Measurements from ENCODE around the gene MCM5. TPM values are rescaled to one million over a fixed set of nuclear protein-coding genes. Genes with fewer than 3 reads are reported as not detected.

MCM5 gene
- total and polyA plus RNA-seq, 4 donors = 6.7 to 104 (median 8.8) TPM

DNA sequence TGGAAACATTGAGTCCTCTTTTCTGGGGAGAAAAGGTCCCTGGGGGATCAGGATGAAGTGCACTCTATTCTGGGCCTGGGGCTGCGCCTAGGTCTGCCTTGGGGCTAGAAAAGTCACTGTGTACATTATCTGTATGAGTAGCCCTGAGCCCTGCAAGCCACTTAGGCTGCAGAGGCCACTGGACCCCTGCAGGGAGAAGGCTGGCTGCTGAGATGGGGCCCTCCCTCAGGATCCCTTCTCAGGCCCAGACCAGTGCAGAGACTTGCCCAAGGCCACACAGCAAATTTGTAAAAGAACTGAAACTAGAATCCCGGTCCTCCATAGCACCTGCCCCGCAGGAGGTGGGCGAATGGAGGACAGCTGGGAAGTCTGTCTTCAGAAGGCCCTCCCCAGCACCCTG, 45.9 kb upstream of the MCM5 start:
- no peaks in the 10 kb centered on the region for H3K9me3 ChIP-seq (ENCODE audit: control insufficient read depth in 4 of 4, low read length in 3 of 4)
- WGBS = 88% methylated on average over 4 of the region's 4 CpGs
- no peaks in the 10 kb centered on the region for H3K36me3 ChIP-seq (ENCODE audit: control insufficient read depth in 4 of 4, insufficient read depth in 3 of 4, low read depth in 1 of 4, low read length in 3 of 4)
- DNase-seq (ENCODE audit: low spot score) = no peak
- H3K9ac ChIP-seq (ENCODE audit: low read depth in 1 of 2, low read length in 2 of 2) = no peak overlapping the region
- no peak overlapping the region for H3K27ac ChIP-seq (ENCODE audit: low read depth in 1 of 2, low read length in 2 of 2)
- H3K4me1 ChIP-seq (ENCODE audit: control insufficient read depth in 4 of 4, insufficient read depth in 4 of 4, low read length in 3 of 4) = peaks cover 5 to 20% (median 16%) of the 10 kb centered on the region in 4 donors
- TF ChIP-seq RAD21 (IDR thresholded peaks at IDR 0.05) = no peak
- TF ChIP-seq, protein P1, sequence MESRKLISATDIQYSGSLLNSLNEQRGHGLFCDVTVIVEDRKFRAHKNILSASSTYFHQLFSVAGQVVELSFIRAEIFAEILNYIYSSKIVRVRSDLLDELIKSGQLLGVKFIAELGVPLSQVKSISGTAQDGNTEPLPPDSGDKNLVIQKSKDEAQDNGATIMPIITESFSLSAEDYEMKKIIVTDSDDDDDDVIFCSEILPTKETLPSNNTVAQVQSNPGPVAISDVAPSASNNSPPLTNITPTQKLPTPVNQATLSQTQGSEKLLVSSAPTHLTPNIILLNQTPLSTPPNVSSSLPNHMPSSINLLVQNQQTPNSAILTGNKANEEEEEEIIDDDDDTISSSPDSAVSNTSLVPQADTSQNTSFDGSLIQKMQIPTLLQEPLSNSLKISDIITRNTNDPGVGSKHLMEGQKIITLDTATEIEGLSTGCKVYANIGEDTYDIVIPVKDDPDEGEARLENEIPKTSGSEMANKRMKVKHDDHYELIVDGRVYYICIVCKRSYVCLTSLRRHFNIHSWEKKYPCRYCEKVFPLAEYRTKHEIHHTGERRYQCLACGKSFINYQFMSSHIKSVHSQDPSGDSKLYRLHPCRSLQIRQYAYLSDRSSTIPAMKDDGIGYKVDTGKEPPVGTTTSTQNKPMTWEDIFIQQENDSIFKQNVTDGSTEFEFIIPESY (IDR thresholded peaks at IDR 0.05) = no peak
- no peak for TF ChIP-seq NR2F2 (IDR thresholded peaks at IDR 0.05)
- TF ChIP-seq, protein P2, sequence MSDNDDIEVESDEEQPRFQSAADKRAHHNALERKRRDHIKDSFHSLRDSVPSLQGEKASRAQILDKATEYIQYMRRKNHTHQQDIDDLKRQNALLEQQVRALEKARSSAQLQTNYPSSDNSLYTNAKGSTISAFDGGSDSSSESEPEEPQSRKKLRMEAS (IDR thresholded peaks at IDR 0.05) = no peak
- no peak for TF ChIP-seq RXRA (IDR thresholded peaks at IDR 0.05)
- no peak for TF ChIP-seq YY1 (IDR thresholded peaks at IDR 0.05)
- TF ChIP-seq TAF1 (conservative IDR thresholded peaks at IDR 0.05) = no peak
- no peak for TF ChIP-seq JUND (IDR thresholded peaks at IDR 0.05)
- no peak for TF ChIP-seq HNF4A (conservative IDR thresholded peaks at IDR 0.05)
- no peaks in the 10 kb centered on the region for H3K27me3 ChIP-seq (ENCODE audit: control insufficient read depth in 4 of 4, insufficient read depth in 4 of 4, low read length in 3 of 4)
- no peak overlapping the region for H3K4me3 ChIP-seq (ENCODE audit: low read depth in 1 of 3, low read length in 3 of 3)

DNA sequence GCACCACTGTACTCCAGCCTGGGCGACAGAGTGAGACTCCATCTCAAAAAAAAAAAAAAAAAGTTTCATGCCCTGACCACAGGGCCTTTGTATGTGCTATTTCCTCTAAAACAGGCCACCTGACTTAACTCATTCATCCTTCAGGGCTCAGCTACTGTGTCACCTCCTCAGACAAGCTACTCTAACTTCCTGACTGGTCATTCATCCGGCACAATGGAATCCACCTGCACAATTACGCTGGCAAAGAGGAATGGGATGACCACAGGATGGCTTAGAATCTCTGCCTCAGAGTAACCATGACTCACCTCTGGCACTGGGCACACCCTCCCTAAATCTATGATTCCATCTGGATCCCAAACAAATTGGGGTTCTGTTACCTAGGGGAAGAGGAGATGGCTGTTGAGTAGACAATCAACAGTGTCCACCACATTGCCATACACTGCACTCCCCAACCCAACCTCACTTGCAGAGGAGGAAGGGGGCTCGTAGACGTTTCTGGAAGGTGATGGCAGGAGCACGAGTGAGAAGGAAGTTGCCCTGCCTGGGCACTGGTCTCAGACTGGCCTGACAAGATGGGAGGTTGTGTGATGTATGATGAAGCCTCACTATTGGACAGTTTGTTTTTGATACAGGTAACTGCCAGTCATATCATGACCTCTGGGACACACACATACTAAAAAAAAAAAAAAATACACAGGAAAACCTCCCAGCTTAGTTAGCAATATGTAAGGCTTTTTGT, 41.9 kb upstream of the MCM5 start:
- Histone ChIP-seq H3K4me3 (ENCODE audit: low read depth in 1 of 3, low read length in 3 of 3) (no peak overlapping the region), H3K27me3 (ENCODE audit: control insufficient read depth in 4 of 4, insufficient read depth in 4 of 4, low read length in 3 of 4) (no peaks in the 10 kb centered on the region), H3K36me3 (ENCODE audit: control insufficient read depth in 4 of 4, insufficient read depth in 3 of 4, low read depth in 1 of 4, low read length in 3 of 4) (no peaks in the 10 kb centered on the region), H3K9me3 (ENCODE audit: control insufficient read depth in 4 of 4, low read length in 3 of 4) (no peaks in the 10 kb centered on the region), H3K27ac (ENCODE audit: low read depth in 1 of 2, low read length in 2 of 2) (no peak overlapping the region), H3K4me1 (ENCODE audit: control insufficient read depth in 4 of 4, insufficient read depth in 4 of 4, low read length in 3 of 4) (no peaks in the 10 kb centered on the region), H3K9ac (ENCODE audit: low read depth in 1 of 2, low read length in 2 of 2) (no peak overlapping the region)
- no peak for DNase-seq (ENCODE audit: low spot score)
- WGBS = 72% methylated on average over 6 of the region's 6 CpGs
- TF ChIP-seq, protein P3, sequence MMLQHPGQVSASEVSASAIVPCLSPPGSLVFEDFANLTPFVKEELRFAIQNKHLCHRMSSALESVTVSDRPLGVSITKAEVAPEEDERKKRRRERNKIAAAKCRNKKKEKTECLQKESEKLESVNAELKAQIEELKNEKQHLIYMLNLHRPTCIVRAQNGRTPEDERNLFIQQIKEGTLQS (IDR thresholded peaks at IDR 0.05) = no peak
- TF ChIP-seq EGR1 (IDR thresholded peaks at IDR 0.05; ENCODE audit: low read depth in 2 of 2) (no peak), NR2F2 (IDR thresholded peaks at IDR 0.05) (no peak), JUND (IDR thresholded peaks at IDR 0.05) (no peak)

DNA sequence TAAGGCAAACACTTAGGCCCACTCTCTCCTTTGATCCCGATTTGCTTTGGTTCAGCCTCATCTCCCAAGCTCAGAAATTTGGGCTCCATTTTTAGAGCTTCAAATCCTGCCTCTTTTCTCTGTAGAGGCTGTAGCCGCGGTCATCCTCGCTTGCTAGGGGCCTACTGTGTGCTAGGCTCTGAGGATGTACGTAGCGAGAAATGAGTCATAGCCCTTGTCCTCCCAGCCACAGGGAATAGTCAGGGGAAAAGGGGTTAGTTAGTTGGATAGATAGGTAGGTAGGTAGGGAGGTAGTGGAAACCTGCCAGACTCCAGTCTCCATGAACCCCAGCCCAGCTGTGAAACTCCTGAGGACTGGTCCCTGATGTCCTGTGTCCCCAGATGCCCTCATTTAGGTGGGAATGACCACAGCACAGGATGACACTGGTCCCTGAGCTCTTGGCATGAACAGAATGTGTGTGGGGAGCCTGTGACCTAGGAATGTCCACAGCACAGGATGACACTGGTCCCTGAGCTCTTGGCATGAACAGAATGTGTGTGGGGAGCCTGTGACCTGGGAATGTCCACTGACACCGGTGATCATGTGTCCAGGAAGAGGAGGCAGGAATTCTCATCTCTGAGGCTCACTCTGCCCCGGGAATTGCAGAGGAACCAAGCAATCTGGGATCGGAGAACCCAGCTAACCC, 40.4 kb upstream of the MCM5 start:
- H3K36me3 ChIP-seq (ENCODE audit: control insufficient read depth in 4 of 4, insufficient read depth in 3 of 4, low read depth in 1 of 4, low read length in 3 of 4) = no peaks in the 10 kb centered on the region
- H3K9me3 ChIP-seq (ENCODE audit: control insufficient read depth in 4 of 4, low read length in 3 of 4) = no peaks in the 10 kb centered on the region
- H3K4me3 ChIP-seq (ENCODE audit: low read depth in 1 of 3, low read length in 3 of 3) = no peak overlapping the region
- no peak overlapping the region for H3K27ac ChIP-seq (ENCODE audit: low read depth in 1 of 2, low read length in 2 of 2)
- DNase-seq (ENCODE audit: low spot score) = no peak
- no peak overlapping the region for H3K9ac ChIP-seq (ENCODE audit: low read depth in 1 of 2, low read length in 2 of 2)
- WGBS = 89% methylated on average over 9 of the region's 9 CpGs
- no peaks in the 10 kb centered on the region for H3K27me3 ChIP-seq (ENCODE audit: control insufficient read depth in 4 of 4, insufficient read depth in 4 of 4, low read length in 3 of 4)
- H3K4me1 ChIP-seq (ENCODE audit: control insufficient read depth in 4 of 4, insufficient read depth in 4 of 4, low read length in 3 of 4) = no peaks in the 10 kb centered on the region
- TF ChIP-seq RXRA (IDR thresholded peaks at IDR 0.05) = no peak
- TF ChIP-seq YY1 (IDR thresholded peaks at IDR 0.05) = no peak
- TF ChIP-seq, protein P4, sequence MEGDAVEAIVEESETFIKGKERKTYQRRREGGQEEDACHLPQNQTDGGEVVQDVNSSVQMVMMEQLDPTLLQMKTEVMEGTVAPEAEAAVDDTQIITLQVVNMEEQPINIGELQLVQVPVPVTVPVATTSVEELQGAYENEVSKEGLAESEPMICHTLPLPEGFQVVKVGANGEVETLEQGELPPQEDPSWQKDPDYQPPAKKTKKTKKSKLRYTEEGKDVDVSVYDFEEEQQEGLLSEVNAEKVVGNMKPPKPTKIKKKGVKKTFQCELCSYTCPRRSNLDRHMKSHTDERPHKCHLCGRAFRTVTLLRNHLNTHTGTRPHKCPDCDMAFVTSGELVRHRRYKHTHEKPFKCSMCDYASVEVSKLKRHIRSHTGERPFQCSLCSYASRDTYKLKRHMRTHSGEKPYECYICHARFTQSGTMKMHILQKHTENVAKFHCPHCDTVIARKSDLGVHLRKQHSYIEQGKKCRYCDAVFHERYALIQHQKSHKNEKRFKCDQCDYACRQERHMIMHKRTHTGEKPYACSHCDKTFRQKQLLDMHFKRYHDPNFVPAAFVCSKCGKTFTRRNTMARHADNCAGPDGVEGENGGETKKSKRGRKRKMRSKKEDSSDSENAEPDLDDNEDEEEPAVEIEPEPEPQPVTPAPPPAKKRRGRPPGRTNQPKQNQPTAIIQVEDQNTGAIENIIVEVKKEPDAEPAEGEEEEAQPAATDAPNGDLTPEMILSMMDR (IDR thresholded peaks at IDR 0.05; ENCODE audit: low read depth, low read length, missing input control) = no peak
- TF ChIP-seq, protein P1 (IDR thresholded peaks at IDR 0.05) = no peak
- TF ChIP-seq HNF4G (IDR thresholded peaks at IDR 0.05) = no peak
- TF ChIP-seq FOXA1 (IDR thresholded peaks at IDR 0.05) = no peak
- no peak for TF ChIP-seq HNF4A (conservative IDR thresholded peaks at IDR 0.05)
- no peak for TF ChIP-seq EGR1 (IDR thresholded peaks at IDR 0.05; ENCODE audit: low read depth in 2 of 2)
- TF ChIP-seq, protein P5, sequence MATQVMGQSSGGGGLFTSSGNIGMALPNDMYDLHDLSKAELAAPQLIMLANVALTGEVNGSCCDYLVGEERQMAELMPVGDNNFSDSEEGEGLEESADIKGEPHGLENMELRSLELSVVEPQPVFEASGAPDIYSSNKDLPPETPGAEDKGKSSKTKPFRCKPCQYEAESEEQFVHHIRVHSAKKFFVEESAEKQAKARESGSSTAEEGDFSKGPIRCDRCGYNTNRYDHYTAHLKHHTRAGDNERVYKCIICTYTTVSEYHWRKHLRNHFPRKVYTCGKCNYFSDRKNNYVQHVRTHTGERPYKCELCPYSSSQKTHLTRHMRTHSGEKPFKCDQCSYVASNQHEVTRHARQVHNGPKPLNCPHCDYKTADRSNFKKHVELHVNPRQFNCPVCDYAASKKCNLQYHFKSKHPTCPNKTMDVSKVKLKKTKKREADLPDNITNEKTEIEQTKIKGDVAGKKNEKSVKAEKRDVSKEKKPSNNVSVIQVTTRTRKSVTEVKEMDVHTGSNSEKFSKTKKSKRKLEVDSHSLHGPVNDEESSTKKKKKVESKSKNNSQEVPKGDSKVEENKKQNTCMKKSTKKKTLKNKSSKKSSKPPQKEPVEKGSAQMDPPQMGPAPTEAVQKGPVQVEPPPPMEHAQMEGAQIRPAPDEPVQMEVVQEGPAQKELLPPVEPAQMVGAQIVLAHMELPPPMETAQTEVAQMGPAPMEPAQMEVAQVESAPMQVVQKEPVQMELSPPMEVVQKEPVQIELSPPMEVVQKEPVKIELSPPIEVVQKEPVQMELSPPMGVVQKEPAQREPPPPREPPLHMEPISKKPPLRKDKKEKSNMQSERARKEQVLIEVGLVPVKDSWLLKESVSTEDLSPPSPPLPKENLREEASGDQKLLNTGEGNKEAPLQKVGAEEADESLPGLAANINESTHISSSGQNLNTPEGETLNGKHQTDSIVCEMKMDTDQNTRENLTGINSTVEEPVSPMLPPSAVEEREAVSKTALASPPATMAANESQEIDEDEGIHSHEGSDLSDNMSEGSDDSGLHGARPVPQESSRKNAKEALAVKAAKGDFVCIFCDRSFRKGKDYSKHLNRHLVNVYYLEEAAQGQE (IDR thresholded peaks at IDR 0.05) = no peak
- no peak for TF ChIP-seq RAD21 (IDR thresholded peaks at IDR 0.05)
- no peak for TF ChIP-seq NR2F2 (IDR thresholded peaks at IDR 0.05)
- no peak for TF ChIP-seq JUND (IDR thresholded peaks at IDR 0.05)
- TF ChIP-seq SP1 (IDR thresholded peaks at IDR 0.05) = no peak

Measured in liver (tissue), 9 donors.